ENCODE results near the gene MYO5C. TPM values are rescaled to one million over a fixed set of nuclear protein-coding genes. Genes with fewer than 3 reads are reported as not detected.

MYO5C gene
- total and polyA plus RNA-seq, 10 of the 15 experiments (the other 5 are each of a cell fraction or from before 2014, with no cell fraction given): 0.29 to 1.3 (median 0.75) TPM

DNA sequence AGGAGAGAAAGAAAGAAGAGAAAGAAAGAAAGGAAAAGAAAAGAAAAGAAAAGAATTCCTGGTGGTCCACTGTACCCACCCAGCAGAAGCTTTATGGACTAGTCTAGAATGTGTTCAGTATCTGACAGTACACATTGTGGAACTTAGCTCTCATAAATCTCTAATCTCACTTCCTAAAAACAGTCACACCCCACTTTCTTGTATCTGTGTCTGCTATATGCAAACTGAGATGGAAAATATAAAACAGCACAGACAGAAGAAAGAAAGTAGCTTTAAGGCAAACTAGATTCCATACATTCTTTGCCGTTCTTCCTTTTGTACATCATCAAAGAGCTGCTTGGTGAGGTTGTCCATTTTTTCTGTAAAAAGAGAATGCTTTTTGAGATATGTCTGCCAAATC, 63.3 kb downstream of the MYO5C start (continued):
- TF ChIP-seq, protein P1, sequence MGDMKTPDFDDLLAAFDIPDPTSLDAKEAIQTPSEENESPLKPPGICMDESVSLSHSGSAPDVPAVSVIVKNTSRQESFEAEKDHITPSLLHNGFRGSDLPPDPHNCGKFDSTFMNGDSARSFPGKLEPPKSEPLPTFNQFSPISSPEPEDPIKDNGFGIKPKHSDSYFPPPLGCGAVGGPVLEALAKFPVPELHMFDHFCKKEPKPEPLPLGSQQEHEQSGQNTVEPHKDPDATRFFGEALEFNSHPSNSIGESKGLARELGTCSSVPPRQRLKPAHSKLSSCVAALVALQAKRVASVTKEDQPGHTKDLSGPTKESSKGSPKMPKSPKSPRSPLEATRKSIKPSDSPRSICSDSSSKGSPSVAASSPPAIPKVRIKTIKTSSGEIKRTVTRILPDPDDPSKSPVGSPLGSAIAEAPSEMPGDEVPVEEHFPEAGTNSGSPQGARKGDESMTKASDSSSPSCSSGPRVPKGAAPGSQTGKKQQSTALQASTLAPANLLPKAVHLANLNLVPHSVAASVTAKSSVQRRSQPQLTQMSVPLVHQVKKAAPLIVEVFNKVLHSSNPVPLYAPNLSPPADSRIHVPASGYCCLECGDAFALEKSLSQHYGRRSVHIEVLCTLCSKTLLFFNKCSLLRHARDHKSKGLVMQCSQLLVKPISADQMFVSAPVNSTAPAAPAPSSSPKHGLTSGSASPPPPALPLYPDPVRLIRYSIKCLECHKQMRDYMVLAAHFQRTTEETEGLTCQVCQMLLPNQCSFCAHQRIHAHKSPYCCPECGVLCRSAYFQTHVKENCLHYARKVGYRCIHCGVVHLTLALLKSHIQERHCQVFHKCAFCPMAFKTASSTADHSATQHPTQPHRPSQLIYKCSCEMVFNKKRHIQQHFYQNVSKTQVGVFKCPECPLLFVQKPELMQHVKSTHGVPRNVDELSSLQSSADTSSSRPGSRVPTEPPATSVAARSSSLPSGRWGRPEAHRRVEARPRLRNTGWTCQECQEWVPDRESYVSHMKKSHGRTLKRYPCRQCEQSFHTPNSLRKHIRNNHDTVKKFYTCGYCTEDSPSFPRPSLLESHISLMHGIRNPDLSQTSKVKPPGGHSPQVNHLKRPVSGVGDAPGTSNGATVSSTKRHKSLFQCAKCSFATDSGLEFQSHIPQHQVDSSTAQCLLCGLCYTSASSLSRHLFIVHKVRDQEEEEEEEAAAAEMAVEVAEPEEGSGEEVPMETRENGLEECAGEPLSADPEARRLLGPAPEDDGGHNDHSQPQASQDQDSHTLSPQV (IDR thresholded peaks at IDR 0.05): no peak
- TF ChIP-seq CHD4 (IDR thresholded peaks at IDR 0.05): no peak
- no peak for TF ChIP-seq STAT1 (conservative IDR thresholded peaks at IDR 0.05)
- peak; percentile 63; the same call in 1 of the 2 replicates for TF ChIP-seq DPF2 (IDR thresholded peaks at IDR 0.05)
- no peak for TF ChIP-seq SIN3A (IDR thresholded peaks at IDR 0.05; ENCODE audit: low read depth, low read length)
- no peak for TF ChIP-seq JUND (IDR thresholded peaks at IDR 0.05; ENCODE audit: low read depth, low read length)
- TF ChIP-seq IRF4 (IDR thresholded peaks at IDR 0.05; ENCODE audit: low read depth, low read length): peak; percentile 61; the same call in 1 of the 2 replicates
- TF ChIP-seq, protein P2, sequence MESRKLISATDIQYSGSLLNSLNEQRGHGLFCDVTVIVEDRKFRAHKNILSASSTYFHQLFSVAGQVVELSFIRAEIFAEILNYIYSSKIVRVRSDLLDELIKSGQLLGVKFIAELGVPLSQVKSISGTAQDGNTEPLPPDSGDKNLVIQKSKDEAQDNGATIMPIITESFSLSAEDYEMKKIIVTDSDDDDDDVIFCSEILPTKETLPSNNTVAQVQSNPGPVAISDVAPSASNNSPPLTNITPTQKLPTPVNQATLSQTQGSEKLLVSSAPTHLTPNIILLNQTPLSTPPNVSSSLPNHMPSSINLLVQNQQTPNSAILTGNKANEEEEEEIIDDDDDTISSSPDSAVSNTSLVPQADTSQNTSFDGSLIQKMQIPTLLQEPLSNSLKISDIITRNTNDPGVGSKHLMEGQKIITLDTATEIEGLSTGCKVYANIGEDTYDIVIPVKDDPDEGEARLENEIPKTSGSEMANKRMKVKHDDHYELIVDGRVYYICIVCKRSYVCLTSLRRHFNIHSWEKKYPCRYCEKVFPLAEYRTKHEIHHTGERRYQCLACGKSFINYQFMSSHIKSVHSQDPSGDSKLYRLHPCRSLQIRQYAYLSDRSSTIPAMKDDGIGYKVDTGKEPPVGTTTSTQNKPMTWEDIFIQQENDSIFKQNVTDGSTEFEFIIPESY (IDR thresholded peaks at IDR 0.05): no peak
- TF ChIP-seq RUNX3 (IDR thresholded peaks at IDR 0.05; ENCODE audit: low read length): no peak
- TF ChIP-seq IKZF2 (IDR thresholded peaks at IDR 0.05): peak; percentile 46 to 55
- TF ChIP-seq, protein P3, sequence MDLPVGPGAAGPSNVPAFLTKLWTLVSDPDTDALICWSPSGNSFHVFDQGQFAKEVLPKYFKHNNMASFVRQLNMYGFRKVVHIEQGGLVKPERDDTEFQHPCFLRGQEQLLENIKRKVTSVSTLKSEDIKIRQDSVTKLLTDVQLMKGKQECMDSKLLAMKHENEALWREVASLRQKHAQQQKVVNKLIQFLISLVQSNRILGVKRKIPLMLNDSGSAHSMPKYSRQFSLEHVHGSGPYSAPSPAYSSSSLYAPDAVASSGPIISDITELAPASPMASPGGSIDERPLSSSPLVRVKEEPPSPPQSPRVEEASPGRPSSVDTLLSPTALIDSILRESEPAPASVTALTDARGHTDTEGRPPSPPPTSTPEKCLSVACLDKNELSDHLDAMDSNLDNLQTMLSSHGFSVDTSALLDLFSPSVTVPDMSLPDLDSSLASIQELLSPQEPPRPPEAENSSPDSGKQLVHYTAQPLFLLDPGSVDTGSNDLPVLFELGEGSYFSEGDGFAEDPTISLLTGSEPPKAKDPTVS (IDR thresholded peaks at IDR 0.05; ENCODE audit: low read depth, low read length): no peak
- TF ChIP-seq MYC (IDR thresholded peaks at IDR 0.05; ENCODE audit: insufficient read depth, insufficient read length, insufficient replicate concordance, low read length, severe bottlenecking): no peak
- TF ChIP-seq TBL1XR1 (IDR thresholded peaks at IDR 0.05; ENCODE audit: low read depth, low read length): no peak
- no peak for TF ChIP-seq NFYA (IDR thresholded peaks at IDR 0.05; ENCODE audit: borderline replicate concordance, low read depth, low read length)
- peak; percentile 32; the same call in 1 of the 2 replicates for TF ChIP-seq IKZF1 (conservative IDR thresholded peaks at IDR 0.05)
- TF ChIP-seq POLR2A (IDR thresholded peaks at IDR 0.05; ENCODE audit: low read depth, low read length): no peak
- TF ChIP-seq MEF2A (IDR thresholded peaks at IDR 0.05; ENCODE audit: insufficient read depth, low read depth, low read length): no peak
- no peak for TF ChIP-seq CHD1 (IDR thresholded peaks at IDR 0.05; ENCODE audit: low read depth, low read length)
- TF ChIP-seq SPI1 (IDR thresholded peaks at IDR 0.05; ENCODE audit: borderline replicate concordance, insufficient read depth, low read depth, low read length): peak; percentile 93
- no peak for TF ChIP-seq BMI1 (IDR thresholded peaks at IDR 0.05; ENCODE audit: borderline replicate concordance)
- no peak for TF ChIP-seq FOXM1 (IDR thresholded peaks at IDR 0.05; ENCODE audit: low read depth, low read length)
- TF ChIP-seq SRF (IDR thresholded peaks at IDR 0.05; ENCODE audit: low read depth in 2 of 2, low read length in 2 of 2): no peak
- no peak for TF ChIP-seq NFIC (IDR thresholded peaks at IDR 0.05; ENCODE audit: low read depth, low read length)

Measured in GM12878 (cell line).